Tongue (tissue), 2 donors: ENCODE results near the gene ADD1. TPM values are rescaled to one million over a fixed set of nuclear protein-coding genes. Genes with fewer than 3 reads are reported as not detected.
A peak's percentile ranks its signal among the peaks of the same experiment; 100 is the strongest.

Source experiments
- DNase-seq: peaks from one replicate; pipeline ENCODE4 v3.0.0-alpha.2; 2015
- total RNA-seq: library from RNA; depleted of rRNA; stranded (reverse); fragments of >200 nt; gene quantifications from one replicate; pipeline ENCODE4 v1.2.3, GENCODE V29; 2014

ADD1 gene
- total RNA-seq, 1 donor from 2014 or later, result 199 TPM

- DNase-seq, result no peak
These were observed 15.9 kb downstream of the ADD1 start for GRCh38 chr4:2859514-2859913.

- no peak for DNase-seq
These were observed 17.0 kb downstream of the ADD1 start for GRCh38 chr4:2860391-2861348.

GRCh38 chr4:2861631-2862436 lies 18.2 kb downstream of the ADD1 start:
- peak; percentile 44 for DNase-seq

- DNase-seq, result no peak
These were observed 18.9 kb downstream of the ADD1 start for GRCh38 chr4:2862528-2862927.

GRCh38 chr4:2863649-2864048 lies 20.0 kb downstream of the ADD1 start:
- DNase-seq, result no peak

- no peak for DNase-seq
These were observed 21.6 kb downstream of the ADD1 start for GRCh38 chr4:2865196-2865780.

- no peak for DNase-seq
These were observed 22.7 kb downstream of the ADD1 start for GRCh38 chr4:2866160-2866861.

- DNase-seq, result no peak
These were observed 23.2 kb downstream of the ADD1 start for GRCh38 chr4:2866891-2867290.

GRCh38 chr4:2867758-2868491 lies 24.3 kb downstream of the ADD1 start:
- DNase-seq, result peak; percentile 72

GRCh38 chr4:2868877-2869487 lies 25.3 kb downstream of the ADD1 start:
- no peak for DNase-seq

- no peak for DNase-seq
These were observed 26.0 kb downstream of the ADD1 start for GRCh38 chr4:2869659-2870058.

GRCh38 chr4:2870082-2870481 lies 26.4 kb downstream of the ADD1 start:
- DNase-seq, result no peak

- no peak for DNase-seq
These were observed 27.8 kb downstream of the ADD1 start for GRCh38 chr4:2871466-2871865.

- DNase-seq, result no peak
These were observed 28.3 kb downstream of the ADD1 start for GRCh38 chr4:2871911-2872310.

- DNase-seq, result no peak
These were observed 29.7 kb downstream of the ADD1 start for GRCh38 chr4:2873329-2873728.

- no peak for DNase-seq
These were observed 31.2 kb downstream of the ADD1 start for GRCh38 chr4:2874861-2875260.

GRCh38 chr4:2875556-2875955 lies 31.9 kb downstream of the ADD1 start:
- no peak for DNase-seq

- DNase-seq, result no peak
These were observed 34.7 kb downstream of the ADD1 start for GRCh38 chr4:2878346-2878745.

- no peak for DNase-seq
These were observed 35.4 kb downstream of the ADD1 start for GRCh38 chr4:2879026-2879425.

- DNase-seq, result no peak
These were observed 37.8 kb downstream of the ADD1 start for GRCh38 chr4:2881431-2881830.

- no peak for DNase-seq
These were observed 38.7 kb downstream of the ADD1 start for GRCh38 chr4:2882341-2882740.
